Stimulated activated CD8-positive, alpha-beta memory T cell treated with anti-CD3 and anti-CD28 coated beads, Interleukin-4, amount 100 ng/mL, for 24 hours (primary cell): ENCODE data around the gene SHOC2.

ENCODE experiments used
- DNase-seq: peaks from one replicate; pipeline ENCODE4 v3.0.0-alpha.2; 2020; ENCODE audit warnings: low read depth

SHOC2 gene

DNA sequence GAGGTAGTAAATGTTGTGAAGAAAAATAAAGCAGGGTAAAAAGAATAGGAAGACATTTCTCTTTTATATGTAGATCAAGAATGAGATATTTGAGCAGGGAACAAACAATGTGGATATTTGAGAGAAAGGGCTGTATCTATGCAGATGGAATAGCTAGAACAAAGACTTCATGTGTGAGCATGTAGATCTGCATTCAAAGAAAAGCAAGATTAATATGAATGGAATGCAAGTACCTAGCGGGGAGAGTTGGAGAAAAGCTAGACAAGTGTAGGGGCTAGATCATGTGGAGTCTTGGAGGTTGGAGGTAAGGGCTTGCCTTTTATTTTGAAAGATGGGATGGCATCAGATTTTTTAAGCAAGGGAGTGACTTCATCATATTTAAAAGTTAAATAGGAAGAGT lies 27.1 kb downstream of the SHOC2 start:
- no peak for DNase-seq

DNA sequence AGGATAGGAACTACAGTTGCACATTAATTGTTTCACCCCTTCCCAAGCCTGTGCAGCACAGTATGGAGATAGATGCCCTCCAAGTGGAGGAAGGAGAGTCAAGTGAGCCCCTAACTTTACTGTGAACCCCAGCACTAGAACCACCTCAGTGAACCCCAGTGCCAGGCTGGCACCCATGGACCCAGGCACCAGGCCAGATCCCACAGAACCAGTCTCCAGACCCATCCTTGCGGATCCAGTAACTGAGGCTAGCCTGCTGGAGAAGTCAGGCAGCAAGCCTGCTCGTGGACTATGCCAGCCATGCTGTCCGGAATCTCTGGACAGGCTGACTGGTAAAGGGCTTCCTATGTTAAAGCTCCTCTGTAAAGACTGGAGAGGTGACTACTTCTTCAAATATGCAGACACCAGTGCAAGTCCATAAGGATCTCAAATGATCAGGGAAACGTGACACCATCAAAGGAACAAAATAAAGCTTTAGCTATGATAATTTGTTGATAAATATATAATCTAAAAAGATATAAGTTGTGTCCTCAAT lies 27.7 kb downstream of the SHOC2 start:
- no peak for DNase-seq

DNA sequence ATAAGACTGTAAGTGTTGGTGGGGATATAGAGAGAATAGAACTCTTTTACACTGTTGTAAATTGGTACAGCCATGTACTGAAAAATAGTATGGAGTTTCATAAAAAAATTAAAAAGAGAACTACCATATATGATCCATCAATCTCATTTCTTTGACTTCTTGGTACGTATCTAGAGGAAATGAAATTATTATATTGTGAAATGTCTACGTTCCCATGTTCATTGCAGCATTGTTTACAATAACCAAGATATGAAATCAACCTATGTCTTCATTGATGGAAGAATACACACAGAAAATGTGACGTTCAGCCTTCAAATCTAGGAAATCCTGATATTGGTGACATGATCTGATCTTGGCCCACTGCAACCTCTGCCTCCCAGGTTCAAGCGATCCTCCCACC lies 32.0 kb downstream of the SHOC2 start:
- no peak for DNase-seq

- no peak for DNase-seq
These were observed 38.2 kb downstream of the SHOC2 start for GRCh38 chr10:110957606-110958005.

GRCh38 chr10:110959379-110960332 lies 40.3 kb downstream of the SHOC2 start:
- DNase-seq = no peak

GRCh38 chr10:110960333-110960712 lies 40.9 kb downstream of the SHOC2 start:
- no peak for DNase-seq

- no peak for DNase-seq
These were observed 43.0 kb downstream of the SHOC2 start for GRCh38 chr10:110962443-110962842.

GRCh38 chr10:110963162-110963561 lies 43.8 kb downstream of the SHOC2 start:
- DNase-seq = no peak

GRCh38 chr10:110964681-110965080 lies 45.3 kb downstream of the SHOC2 start:
- no peak for DNase-seq

GRCh38 chr10:110965216-110965615 lies 45.8 kb downstream of the SHOC2 start:
- no peak for DNase-seq

GRCh38 chr10:110966146-110966545 lies 46.7 kb downstream of the SHOC2 start:
- no peak for DNase-seq

GRCh38 chr10:110967009-110967630 lies 47.7 kb downstream of the SHOC2 start:
- no peak for DNase-seq

- DNase-seq = no peak
These were observed 48.2 kb downstream of the SHOC2 start for GRCh38 chr10:110967645-110968044.

DNA sequence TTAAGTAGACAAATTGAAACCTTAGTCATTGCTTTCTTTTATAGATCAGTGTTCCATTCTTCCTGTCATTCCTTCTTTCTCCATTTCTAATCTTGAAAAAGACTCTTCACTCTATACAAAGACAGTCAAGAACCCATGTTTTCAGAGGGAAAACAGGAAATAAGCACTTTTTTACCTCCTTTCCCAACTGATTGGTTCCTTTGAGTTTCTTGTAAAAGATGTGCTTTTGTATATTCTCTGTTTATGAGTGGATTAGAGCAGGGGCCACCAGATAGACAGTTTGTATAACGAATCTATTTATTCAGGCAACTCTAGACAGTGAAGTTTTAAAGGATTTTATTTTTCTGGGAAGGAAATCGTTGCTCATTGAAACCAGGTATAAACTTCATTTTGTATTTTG lies 49.8 kb downstream of the SHOC2 start:
- no peak for DNase-seq

GRCh38 chr10:110971638-110972037 lies 52.2 kb downstream of the SHOC2 start:
- no peak for DNase-seq

DNA sequence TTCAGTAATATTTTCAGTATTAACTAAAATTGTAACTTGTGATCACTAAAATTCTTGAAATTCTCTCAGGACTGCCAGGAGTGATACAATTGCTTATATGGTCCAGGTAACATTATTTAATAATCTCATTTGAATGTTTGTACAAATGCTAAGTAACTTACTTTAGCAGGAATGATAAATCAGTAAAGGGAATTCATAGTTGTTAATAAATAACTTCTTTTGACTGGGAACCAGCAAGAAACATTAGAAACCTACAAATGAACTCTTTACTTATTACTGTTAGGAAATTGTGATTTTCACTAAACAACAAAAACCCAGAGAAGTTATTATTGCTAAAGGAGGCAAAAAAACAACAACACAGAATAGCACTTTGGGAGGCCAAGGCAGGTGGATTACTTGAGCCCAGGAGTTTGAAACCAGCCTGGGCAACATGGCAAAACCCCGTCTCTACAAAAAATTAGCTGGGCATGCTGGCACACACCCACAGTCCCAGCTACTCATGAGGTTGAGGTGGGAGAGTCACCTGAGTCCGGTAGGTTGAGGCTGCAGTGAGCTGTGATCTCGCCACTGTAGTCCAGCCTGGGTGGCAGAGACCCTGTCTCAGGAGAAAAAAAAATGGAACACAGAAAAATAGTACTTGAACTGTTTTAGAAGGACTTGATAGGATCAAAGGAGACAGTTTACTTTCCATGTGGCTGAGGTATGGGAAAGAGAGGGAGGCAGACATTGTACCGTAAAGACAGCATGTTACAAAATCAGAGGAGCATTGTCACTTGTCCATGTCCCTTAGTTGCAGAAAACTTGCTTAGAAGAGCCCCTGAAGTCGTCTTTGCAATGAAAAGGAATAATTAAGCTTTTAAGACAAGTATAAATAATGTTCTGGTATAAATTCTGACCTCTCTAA lies 53.1 kb downstream of the SHOC2 start:
- no peak for DNase-seq

GRCh38 chr10:110973400-110973799 lies 54.0 kb downstream of the SHOC2 start:
- DNase-seq = no peak

DNA sequence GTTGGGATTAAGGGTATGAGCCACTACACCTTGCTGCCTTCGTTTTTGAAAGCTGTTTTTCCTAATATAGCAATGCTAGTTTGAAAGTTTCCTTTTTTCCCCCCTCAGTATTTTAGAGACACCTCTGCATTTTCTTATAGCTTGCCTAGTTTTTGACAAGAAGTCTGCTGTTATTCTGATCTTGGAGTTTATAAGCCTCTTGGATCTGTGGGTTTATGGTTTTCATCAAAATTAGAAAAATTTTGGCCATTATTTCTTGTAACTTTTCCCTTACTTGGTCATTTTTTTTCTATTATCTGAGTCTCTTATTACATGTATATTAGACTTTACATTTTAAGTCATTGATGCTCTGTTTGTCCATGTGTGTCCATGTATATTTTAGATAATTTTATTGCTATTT lies 57.2 kb downstream of the SHOC2 start:
- no peak for DNase-seq

- no peak for DNase-seq
These were observed 58.3 kb downstream of the SHOC2 start for GRCh38 chr10:110977662-110978061.

DNA sequence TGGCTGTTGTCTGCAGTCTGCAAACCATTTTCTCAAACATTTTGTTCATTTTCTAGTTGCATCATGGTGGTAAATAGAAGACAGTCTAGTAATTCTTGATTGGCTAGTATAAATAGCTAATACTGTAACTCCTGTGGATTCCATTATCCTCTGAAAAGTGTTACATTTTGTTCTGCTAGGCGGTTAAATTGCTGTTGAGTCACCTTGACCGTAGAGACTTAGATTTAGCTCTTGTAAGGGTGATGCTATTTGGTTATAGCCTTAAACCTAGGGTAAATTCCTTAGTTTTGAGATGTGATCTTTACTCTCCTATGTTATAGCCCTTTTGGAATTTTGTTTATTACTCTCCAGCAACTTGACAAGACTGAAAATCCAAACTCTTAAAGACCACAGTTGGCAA lies 58.8 kb downstream of the SHOC2 start:
- DNase-seq = no peak

GRCh38 chr10:110979611-110980010 lies 60.2 kb downstream of the SHOC2 start:
- DNase-seq = no peak

DNA sequence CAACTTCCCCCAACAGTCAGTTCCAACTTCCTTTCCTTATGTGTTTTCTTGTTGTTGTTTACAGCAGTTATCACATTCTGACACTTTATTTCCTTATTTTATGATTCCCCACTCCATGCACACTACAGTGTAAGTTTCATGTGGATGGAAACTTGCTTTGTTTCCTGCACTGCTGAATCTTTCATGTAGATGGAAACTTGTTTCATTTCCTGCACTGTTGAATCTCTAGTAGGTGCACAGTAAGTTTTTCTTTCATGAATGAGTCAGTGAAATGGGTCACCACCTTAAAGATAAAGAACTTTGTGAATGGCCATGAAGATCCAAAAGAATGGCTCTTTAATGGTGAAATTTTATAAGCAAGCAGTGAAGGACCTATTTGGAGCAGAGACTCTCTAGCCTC lies 61.4 kb downstream of the SHOC2 start:
- DNase-seq = no peak
